COLO829 (cell line): ENCODE measurements around the gene POU6F2.
A peak's percentile ranks its signal among the peaks of the same experiment; 100 is the strongest.
"Not testable (repeated sequence)": the region's sequence is repeated elsewhere in the genome, so short reads cannot be mapped to it uniquely, and the experiment has no call there.

Experiments used
- DNase-seq: peaks from one replicate; pipeline ENCODE4 v3.0.0; 2012; ENCODE audit warnings: low spot score

The POU6F2 gene, protein sequence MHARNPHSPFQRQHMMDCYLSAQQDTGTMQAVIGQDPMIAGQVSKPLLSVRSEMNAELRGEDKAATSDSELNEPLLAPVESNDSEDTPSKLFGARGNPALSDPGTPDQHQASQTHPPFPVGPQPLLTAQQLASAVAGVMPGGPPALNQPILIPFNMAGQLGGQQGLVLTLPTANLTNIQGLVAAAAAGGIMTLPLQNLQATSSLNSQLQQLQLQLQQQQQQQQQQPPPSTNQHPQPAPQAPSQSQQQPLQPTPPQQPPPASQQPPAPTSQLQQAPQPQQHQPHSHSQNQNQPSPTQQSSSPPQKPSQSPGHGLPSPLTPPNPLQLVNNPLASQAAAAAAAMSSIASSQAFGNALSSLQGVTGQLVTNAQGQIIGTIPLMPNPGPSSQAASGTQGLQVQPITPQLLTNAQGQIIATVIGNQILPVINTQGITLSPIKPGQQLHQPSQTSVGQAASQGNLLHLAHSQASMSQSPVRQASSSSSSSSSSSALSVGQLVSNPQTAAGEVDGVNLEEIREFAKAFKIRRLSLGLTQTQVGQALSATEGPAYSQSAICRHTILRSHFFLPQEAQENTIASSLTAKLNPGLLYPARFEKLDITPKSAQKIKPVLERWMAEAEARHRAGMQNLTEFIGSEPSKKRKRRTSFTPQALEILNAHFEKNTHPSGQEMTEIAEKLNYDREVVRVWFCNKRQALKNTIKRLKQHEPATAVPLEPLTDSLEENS

DNA sequence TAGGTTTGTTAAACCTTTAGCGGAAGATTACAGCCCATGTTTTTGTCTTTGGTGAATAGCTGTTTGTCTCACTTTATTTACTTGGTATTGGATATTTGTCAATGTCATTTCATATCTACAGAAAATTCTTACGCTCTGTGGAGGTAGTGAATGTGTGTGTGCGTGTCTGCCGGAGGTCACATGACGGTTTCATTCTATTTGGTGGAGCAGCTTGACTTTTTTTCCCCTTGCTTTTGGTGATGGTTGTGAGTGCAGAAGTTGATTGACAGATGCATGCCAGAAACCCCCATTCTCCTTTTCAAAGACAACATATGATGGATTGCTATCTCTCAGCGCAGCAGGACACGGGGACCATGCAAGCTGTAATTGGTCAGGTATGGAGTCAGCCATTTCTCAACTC lies at the start of gene POU6F2:
POU6F2 (plus strand) TSS at position 225 of the 400 bp plus-strand sequence; CDS start at position 270, 45 bp downstream.
- DNase-seq = no peak

DNA sequence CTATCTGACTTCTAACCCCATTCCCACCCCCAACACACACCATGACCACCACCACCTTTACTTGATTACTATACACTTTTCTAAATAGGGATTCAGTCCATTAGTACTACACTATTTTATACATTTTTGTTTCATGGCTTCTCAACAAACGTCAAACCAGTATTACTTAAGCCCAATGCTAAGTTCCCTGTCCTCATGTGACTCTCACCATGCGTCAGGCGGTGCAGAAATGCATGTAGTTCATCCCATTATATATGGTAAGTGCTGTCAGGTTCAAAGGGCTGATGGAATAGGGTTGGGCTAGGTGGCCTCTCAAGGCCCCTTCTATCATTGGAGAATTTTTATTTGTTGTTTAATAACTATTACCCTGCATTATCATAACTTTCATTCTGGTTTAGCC lies 49.2 kb upstream of the POU6F2 start:
- no peak for DNase-seq

DNA sequence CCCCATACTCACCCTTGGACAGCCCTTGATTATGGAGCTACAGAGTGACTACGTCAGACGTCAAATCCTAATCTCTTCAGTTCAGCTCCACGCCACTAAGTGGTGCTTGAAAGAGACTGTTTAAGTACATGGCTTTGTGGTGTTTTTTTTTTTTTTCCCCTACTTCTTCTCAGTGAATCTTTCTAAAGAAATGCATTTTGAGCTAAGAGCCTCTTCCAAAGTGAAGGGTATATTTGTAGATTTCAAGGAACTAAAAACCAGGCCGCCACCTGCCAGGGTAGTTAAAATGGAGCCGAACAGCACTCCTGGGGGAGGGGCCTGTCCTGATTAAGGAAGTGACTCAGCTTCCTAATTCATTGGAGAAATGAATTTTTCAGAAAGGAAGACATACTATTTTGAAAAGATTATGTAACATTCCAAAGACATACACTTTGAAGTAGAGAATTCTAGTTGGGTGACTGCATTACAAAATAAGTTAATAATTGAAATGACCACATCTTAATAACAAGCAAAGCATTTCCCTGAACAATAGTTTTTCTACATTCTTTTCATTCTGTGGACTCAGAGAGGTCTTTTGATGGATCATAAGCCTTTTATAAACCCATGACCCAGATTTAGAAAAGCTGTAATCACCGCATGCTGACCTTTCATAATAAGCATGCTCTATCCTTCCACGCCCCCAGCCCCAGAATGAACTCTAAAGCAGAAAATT lies 48.1 kb upstream of the POU6F2 start:
- DNase-seq = peak; percentile 44

DNA sequence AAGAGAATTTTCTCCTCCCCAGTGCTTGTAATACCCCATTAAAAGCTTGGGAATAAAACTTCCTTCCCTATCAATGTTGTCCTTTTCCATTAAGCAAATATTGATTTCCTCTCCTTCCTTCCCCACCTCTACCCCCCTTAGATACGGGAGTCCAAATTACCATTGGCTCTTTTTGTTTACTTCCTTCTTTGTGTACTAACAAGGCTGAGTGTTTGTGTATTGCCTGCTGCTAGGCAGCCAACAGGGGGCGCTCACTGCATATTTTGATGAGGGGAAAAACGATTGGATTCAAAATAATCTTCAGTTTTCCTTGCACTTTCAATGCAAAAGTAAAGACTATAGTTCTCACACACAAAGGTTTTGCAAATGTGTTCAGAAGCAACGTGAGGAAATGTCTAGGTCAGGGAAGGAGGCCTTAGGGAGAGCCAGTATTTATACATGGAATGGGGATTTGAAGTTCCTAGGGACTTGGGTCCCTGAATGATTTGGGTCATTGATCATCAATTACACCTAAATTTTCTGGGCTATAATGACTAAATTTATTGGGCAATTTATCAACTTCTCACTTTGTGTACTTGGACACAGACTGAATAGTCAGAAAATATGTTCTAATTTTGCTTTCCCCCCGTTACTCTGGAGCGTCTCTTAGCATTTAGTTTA lies 45.1 kb upstream of the POU6F2 start:
- peak; percentile 60 for DNase-seq

DNA sequence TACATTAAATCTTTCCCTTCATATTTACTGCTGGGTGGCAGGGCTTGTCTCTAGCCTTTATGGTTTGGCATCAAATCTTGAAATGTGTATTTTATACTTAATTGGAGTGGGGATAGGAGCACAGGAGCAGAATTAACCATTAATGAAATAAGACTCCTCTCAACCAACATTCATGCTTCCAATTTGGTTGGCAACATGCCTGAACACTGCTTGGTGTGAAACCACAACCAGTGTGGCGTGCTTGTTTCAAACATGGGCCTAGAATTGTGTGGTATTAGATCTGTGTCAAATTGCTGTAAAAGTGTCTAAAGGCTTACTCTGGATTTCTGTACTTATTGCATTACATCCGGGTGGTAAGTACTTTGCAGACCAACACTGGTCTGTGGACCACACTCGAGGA lies 43.7 kb upstream of the POU6F2 start:
- no peak for DNase-seq

DNA sequence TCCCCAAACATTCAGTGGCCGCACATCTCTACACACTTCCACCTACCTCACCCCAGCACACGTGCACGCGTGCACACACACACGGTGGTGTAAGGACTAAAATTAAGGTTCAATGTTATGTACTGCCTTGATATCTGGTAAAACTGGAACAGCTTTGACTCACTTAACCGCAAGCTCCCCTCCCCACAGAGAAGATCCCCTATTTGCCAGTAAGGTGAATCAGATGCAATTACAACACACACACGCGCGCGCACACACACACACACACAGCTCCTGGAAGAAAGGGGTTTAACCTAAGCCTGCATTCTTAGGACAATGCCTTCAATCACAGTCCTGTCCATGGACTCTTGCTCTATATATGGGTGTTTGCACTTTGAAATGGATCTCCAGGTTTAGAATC lies 43.2 kb upstream of the POU6F2 start:
- no peak for DNase-seq

DNA sequence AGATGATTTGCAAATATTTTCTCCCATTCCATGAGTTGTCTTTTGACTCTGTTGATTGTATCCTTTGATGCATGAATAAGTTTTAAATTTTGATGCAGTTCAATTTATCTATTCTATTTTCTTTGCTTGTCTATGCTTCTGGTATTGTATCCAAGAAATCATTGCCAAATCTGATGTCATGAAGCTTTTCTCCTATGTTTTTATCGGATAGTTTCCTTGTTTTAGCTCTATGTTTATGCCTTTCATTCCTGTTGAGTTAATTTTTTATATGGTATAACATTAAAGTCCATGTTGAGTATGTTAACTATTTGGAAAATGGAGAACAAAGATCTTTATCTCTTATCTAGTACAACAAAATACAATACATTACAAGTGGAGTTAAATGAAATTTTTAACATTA lies 41.1 kb upstream of the POU6F2 start:
- DNase-seq = no peak

DNA sequence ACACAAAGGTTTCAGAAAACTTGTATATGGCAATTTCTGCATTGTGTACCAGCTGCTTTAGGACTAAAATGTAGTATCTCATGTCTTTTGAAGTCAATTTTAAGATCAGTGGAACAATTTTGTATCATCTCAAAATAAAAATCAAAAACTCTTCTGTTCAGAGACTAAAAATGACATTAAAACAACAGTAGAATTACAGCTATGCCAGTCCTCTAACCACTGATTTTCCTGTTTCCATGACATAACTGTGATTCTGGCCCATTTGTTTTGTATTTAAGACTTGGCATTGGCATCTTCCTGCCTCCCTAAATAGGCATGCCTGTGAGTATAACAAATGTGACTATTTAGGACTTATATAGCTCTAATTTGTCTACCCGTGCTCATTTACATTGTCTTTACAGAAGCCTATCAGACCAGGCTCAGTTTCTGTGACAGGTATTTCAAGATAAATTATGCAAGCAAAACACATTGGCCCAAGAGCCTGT lies 39.7 kb upstream of the POU6F2 start:
- DNase-seq = no peak

DNA sequence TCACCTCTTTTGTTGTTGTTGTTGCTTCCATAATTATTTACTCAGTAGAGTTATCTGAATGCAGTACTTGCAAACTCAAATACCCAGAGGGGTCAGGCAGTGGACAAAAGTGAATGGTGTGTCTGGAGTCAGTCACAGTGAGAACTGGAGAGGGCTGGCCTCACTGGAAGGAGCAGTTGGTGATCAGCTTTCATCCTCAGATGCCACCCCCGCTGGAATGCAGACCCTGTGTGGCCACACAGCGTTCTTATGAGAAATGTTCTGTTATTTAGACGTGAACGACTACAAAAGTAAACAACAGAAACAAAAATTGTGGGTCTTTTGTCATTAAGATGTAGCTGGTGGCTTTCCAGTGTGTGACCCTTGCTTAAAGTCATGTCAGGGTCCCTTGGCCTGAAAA lies 39.1 kb upstream of the POU6F2 start:
- no peak for DNase-seq

DNA sequence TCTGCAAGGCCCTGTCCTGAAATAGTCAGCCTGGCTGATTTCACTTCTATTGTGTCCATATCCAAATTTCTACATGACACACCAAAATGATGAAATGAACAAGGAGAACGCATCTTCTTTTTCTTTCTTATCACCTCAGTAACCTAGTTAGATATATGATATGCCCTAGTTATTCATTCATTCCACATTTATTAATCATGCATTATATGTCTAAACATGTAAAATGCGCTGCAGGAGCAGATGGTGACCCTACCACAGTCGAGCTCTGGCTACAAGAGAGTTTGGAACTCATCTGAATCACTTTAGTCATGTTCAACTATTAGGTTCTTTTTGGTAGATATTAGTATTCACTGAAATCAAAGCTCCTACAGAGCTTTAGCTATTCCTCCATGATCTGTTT lies 36.9 kb upstream of the POU6F2 start:
- no peak for DNase-seq

DNA sequence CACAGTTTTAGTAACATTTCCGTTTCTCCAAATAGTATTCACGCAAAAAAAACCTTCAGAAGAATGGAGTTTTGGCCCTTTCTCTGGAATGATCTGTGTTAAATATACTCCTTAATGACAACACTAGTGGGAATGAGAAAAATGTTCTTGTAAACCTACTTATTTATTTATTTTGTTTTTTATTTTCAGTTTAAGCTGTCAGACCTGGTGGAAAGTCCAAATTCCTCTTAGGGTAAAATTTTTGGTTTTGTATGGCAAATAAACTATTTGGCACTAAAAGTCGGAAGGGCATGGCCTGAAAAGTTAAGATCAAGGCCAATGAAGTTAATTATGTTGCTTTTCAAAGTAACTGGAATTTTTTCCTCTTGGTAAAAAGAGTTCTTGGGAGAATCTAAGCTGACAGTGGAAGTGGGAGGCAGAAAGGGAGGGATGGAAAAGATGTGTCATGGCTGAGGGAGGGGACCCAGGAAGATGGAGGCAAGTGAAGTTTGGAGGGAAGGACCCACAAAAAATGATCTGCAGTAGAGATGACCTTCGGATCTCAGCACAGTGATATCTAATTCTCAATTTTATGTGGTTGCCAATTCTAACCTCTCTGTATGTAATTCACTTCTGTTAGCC lies 35.2 kb upstream of the POU6F2 start:
- no peak for DNase-seq

DNA sequence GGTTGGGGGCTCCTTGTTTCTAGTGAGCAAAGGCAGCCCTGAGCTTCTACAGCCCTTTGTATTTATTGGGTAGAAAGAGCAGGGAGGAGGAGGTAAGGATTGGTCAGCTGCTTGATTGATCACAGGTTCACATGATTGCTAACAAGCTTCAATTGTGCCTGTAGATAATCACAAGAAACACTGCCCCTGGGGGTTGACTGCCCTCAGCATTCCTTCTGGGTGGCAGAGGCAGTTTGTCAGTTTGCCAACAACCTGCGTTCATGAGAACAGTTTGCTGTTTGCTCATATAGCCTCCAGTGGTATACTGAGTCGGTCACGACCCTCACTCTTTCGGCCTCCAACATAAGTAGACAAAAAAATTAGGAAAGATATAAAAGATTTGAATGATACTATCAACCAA lies 30.2 kb upstream of the POU6F2 start:
- DNase-seq = not testable (repeated sequence)

DNA sequence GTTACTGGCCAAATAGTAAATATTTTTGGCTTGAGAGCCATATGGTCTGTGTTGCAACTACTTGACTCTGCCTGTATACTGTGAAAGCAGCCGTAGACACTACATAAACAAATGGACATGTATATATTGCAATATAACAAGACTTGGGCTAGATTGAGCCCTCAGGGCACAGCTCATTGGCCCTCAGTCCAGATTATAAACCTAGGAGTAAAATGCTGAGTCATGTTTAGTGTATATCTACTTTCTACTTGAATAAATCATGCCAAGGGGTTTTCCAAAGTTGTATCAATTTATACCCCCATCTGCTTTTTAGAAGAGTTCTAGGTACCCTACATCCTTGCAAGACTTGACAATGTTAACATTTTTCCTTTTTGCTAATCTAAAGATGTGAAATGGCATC lies 27.4 kb upstream of the POU6F2 start:
- DNase-seq = no peak

DNA sequence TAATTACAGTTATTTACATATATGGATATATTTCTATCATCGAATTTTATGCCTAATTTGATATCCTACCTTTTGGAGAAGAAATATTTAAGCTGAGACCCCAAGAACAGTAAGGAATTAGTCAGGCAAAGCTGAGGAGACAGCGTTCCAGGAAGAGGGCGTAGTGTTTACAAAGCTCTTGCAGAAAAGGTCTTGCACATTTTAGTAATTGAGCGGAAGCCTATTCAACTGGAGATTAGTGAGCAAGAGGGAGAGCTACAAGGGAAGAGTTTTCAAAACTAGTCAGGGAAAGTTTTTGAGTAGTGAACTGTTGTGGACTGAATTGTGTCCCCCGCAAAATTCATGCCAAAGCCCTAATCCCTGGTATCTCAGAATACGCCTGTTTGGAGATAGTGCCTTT lies 26.5 kb upstream of the POU6F2 start:
- DNase-seq = no peak

DNA sequence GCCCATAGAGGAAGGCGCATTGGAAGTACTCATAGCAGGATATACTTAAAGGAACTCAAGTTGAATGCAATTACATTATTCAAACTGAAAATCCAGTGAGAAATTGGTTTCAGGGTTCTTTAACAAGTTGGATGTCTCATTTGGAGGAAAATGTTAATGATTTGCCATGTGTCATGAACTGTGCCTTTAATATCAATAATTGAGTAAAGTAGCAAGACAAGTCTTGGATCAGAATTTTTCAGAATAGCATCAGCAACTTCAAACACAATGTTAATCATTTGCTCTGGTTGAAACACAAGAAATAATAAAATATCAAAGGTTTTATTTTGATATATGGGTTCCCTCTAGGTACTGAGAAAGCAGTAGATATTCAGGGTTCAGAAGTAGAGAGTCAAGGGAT lies 24.5 kb upstream of the POU6F2 start:
- no peak for DNase-seq

DNA sequence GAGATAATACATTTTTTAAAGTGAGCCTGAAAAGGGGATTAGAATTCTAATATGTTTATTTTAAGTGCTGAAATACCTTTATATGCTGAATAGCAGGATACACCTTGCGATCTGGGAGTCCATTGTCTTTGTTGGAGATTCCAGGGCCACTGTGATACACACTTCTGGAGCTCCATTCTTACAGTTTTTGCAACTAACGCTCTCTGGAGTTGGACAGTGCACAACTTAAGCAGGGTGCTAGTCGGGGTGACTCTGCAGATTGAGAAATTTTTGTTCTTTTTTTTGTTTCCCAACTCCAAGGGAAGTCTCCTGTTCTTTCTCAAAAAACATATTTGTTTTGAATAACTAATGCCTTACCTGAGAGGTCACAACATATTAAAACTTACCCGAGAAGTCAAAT lies 23.7 kb upstream of the POU6F2 start:
- DNase-seq = no peak

DNA sequence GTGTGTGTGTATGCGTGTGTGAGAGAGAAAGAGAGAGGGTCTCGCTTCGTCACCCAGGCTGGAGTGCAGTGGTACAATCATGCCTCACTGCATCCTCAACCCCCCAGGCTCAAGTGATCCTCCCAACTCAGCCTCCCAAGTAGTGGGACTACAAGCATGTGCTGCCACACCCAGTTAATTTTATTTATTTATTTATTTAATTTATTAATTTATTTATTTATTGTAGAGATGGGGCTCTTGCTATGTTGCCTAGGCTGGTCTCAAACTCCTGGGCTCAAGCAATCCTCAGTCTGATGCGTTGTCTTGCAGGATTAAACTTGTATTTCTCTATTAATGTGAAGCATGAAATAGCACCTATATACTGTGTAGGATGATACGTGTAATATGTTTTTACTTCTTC lies 21.8 kb upstream of the POU6F2 start:
- no peak for DNase-seq

DNA sequence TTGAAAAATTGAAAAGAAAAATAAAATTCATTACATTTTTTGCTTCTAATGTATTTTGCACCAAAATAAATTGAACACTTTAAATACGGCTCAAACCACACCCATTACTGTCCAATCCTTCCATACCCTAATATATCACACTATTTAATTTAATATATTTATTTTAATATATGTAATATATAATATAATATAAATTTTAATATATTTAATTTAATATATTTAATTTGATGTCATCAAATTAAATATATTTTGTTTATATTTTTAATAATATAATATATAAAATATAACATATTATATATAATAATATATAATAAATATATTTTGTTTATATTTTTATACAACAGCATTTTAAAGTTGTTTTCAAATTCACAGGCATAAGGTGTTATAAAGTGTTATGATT lies 15.7 kb upstream of the POU6F2 start:
- no peak for DNase-seq

DNA sequence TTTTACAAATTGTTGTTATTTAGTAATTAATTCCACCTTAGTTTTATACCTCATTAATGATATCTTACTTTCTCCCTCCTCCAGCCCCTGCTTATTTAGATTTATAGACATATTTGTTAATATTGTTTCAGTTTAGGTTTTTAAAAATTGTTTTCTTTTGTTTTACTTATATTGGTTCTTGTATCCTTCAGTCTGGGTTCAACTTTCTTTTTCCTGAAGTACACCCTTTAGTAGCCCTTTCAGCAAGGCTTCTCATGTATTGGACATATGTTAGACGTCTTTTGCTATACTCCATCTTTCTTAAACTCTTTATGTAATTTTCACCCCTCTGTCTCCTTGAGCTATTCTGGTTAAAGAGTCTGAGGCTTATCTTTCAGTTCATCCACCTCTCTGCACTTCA lies 12.8 kb upstream of the POU6F2 start:
- DNase-seq = no peak

DNA sequence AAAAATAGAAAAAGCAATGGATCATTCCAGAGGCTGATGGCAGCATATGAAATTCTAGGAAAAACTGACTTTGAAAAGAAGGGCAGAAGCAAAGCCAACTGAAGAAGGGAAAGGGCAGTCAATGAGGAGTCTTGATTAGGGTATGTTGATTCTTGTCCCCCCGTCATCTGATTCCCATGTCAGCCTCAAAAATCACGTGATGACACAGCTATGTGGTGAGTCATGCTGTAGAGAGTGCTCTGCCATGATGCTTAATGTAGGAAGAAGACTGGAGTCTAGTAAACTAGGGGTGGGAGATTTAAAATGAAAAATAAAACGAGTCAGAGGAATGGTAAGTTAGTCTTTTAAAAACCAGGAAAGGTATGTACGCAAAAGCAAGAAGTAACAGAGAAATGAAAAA lies 3.9 kb upstream of the POU6F2 start:
- peak; percentile 16 for DNase-seq

DNA sequence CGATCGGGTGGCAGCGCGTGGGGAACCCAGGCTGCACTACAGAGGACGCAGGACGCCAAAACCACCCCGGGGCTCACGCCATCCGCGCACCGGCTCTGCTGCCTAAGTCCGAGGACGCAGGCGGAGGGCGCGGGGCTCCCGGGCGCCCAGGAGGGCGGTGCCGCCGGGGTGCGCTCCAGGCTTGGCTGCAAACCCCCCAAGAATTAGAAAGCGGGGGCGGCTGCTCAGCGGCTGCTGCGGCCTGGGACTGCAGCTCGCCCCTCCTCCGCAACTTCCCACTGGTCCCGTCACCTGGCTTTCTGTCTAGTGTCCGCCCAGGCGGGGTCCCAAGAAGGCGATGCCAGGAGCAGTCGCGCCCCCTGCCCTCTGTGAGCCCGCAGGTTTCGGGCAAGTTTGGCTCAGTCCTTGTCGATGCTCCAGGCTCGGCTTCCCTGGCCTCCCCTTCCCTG lies 1.7 kb upstream of the POU6F2 start:
- DNase-seq = no peak

DNA sequence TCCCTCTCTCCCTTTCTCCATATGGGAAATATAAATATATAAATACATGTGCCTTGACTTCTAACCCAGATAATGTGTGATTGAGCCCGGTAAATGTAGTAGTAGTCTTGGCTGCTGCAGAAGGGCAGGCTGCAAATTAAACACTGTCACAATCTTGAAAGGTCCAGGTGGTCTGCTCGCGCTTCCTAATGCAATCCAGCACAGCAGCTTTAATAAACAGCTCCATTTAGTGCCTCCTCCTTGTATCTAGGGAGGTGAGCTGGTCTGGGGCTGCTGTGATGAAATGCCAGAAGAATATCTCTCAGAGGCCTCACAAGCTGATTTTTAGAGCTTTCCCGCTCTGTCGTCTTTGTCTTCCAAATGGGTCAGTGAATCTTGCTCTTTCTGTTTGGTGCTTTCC lies 782 bp downstream of the POU6F2 start:
- DNase-seq = no peak
